Fibroblast of pulmonary artery (primary cell): Measurements from ENCODE around the gene HBA2.
A peak's percentile ranks its signal among the peaks of the same experiment; 100 is the strongest.
"Not testable (repeated sequence)": the region's sequence is repeated elsewhere in the genome, so short reads cannot be mapped to it uniquely, and the experiment has no call there.

Experiments used
- DNase-seq: peaks from one replicate; pipeline ENCODE4 v3.0.0-alpha.2; 2010; ENCODE audit warnings: low read depth
- H3K4me3 ChIP-seq: replicated peaks from 2 replicates; pipeline ENCODE4 v1.5.1; 2011; ENCODE audit warnings: low read depth, mild to moderate bottlenecking, control low read depth, low read length, moderate library complexity
- TF ChIP-seq, protein P1 (sequence below): IDR thresholded peaks from 2 replicates; pipeline ENCODE4 v1.5.1; 2011; ENCODE audit warnings: mild to moderate bottlenecking, control low read depth, low read length, inconsistent platforms; ENCODE audit errors: missing control alignments

The HBA2 gene

DNA sequence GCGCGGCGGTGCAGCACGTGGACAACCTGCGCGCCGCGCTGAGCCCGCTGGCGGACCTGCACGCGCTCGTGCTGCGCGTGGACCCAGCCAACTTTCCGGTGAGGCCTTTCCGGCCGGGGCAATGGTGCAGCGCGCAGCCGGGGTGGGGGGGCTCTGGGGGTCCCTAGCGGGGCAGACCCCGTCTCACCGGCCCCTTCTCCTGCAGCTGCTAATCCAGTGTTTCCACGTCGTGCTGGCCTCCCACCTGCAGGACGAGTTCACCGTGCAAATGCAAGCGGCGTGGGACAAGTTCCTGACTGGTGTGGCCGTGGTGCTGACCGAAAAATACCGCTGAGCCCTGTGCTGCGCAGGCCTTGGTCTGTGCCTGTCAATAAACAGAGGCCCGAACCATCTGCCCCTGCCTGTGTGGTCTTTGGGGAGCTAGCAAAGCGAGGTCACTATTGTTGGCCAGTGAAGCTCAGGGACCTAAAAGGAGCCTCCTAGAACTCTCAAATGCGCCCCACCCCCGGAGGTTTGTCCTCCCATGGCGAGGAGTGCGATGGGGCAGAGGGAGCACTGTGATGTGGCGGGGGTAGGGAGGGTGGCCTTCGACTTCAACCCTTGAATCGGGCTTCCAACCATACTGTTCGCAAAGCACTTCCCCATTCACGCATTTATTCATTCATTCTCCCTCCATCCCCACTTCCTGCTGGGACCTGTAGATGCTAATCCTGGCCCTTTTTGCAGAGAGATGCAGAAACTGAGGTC is 6.1 kb upstream of the HBA2 start:
- no peak for DNase-seq
- H3K4me3 ChIP-seq: no peak overlapping the region
- TF ChIP-seq, protein P1, sequence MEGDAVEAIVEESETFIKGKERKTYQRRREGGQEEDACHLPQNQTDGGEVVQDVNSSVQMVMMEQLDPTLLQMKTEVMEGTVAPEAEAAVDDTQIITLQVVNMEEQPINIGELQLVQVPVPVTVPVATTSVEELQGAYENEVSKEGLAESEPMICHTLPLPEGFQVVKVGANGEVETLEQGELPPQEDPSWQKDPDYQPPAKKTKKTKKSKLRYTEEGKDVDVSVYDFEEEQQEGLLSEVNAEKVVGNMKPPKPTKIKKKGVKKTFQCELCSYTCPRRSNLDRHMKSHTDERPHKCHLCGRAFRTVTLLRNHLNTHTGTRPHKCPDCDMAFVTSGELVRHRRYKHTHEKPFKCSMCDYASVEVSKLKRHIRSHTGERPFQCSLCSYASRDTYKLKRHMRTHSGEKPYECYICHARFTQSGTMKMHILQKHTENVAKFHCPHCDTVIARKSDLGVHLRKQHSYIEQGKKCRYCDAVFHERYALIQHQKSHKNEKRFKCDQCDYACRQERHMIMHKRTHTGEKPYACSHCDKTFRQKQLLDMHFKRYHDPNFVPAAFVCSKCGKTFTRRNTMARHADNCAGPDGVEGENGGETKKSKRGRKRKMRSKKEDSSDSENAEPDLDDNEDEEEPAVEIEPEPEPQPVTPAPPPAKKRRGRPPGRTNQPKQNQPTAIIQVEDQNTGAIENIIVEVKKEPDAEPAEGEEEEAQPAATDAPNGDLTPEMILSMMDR: no peak

DNA sequence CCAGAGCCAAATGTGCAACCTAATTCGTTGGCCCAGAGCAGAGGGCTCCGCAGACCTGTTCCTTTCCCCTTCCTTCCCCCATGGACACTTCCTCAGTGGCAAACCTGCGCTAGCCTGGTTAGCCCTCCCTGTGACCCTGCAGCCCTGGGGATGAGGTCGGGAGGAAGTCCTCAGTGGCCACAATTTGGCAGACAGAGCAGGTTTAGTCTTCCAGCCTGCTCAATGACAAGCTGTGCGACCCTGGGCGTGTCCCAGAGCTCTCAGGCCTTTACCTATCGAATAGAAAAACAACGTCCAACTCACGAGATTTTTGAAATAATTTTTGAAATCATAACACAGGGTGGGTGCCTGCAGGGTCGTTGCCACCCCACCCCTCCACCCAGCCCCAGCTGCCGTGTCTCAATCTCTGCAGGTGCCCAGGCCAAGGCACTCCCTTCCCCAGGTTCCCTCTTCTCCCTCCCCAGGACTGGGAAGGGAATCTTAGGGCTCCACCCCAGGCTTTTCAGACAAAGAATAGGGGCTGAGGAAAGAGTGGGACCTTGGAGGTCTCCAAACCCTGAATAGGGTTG is 5.5 kb upstream of the HBA2 start:
- TF ChIP-seq, protein P1: no peak
- H3K4me3 ChIP-seq: no peak overlapping the region
- no peak for DNase-seq

DNA sequence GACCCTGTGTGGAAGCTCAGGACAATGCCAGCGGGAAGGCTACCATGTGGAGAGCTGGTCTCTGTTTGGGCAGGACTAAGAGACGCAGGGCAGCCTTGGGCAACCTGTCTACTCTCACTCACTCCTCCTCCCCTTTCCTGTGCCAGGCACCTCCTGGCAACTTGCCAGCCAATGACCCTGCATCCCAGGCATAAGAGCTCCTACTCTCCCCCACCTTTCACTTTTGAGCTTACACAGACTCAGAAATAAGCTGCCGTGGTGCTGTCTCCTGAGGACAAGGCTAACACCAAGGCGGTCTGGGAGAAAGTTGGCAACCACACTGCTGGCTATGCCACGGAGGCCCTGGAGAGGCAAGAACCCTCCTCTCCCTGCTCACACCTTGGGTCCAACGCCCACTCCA is 4.3 kb upstream of the HBA2 start:
- TF ChIP-seq, protein P1: no peak
- DNase-seq: no peak
- H3K4me3 ChIP-seq: no peak overlapping the region

DNA sequence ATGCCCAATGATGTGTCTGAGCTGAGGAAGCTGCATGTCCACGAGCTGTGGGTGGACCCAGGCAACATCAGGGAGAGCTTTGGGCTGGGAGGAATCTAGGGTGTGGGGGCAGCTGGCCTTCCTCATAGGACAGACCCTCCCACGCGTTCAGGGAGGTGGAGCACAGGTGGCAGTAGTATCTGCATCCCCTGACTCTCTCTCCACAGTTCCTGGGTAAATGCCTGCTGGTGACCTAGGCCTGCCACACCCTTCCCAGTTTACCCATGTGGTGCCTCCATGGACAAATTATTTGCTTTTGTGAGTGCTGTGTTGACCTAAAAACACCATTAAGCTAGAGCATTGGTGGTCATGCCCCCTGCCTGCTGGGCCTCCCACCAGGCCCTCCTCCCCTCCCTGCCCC is 3.7 kb upstream of the HBA2 start:
- TF ChIP-seq, protein P1: no peak
- no peak overlapping the region for H3K4me3 ChIP-seq
- no peak for DNase-seq

DNA sequence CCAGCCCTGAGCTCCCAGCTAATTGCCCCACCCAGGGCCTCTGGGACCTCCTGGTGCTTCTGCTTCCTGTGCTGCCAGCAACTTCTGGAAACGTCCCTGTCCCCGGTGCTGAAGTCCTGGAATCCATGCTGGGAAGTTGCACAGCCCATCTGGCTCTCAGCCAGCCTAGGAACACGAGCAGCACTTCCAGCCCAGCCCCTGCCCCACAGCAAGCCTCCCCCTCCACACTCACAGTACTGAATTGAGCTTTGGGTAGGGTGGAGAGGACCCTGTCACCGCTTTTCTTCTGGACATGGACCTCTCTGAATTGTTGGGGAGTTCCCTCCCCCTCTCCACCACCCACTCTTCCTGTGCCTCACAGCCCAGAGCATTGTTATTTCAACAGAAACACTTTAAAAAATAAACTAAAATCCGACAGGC is 2.6 kb upstream of the HBA2 start:
- peak; percentile 40 for DNase-seq
- not testable (repeated sequence) for H3K4me3 ChIP-seq

DNA sequence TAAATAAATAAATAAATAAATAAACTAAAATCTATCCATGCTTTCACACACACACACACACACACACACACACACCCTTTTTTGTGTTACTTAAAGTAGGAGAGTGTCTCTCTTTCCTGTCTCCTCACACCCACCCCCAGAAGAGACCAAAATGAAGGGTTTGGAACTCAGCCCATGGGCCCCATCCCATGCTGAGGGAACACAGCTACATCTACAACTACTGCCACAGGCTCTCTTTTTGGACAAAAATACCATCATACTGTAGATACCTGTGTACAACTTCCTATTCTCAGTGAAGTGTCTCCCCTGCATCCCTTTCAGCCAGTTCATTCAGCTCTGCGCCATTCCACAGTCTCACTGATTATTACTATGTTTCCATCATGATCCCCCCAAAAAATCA is 1.9 kb upstream of the HBA2 start:
- H3K4me3 ChIP-seq: no peak overlapping the region
- TF ChIP-seq, protein P1: no peak
- DNase-seq: no peak

DNA sequence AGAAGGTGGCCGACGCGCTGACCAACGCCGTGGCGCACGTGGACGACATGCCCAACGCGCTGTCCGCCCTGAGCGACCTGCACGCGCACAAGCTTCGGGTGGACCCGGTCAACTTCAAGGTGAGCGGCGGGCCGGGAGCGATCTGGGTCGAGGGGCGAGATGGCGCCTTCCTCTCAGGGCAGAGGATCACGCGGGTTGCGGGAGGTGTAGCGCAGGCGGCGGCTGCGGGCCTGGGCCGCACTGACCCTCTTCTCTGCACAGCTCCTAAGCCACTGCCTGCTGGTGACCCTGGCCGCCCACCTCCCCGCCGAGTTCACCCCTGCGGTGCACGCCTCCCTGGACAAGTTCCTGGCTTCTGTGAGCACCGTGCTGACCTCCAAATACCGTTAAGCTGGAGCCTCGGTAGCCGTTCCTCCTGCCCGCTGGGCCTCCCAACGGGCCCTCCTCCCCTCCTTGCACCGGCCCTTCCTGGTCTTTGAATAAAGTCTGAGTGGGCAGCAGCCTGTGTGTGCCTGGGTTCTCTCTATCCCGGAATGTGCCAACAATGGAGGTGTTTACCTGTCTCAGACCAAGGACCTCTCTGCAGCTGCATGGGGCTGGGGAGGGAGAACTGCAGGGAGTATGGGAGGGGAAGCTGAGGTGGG is 657 bp downstream of the HBA2 start:
- H3K4me3 ChIP-seq, DNase-seq: not testable (repeated sequence)

DNA sequence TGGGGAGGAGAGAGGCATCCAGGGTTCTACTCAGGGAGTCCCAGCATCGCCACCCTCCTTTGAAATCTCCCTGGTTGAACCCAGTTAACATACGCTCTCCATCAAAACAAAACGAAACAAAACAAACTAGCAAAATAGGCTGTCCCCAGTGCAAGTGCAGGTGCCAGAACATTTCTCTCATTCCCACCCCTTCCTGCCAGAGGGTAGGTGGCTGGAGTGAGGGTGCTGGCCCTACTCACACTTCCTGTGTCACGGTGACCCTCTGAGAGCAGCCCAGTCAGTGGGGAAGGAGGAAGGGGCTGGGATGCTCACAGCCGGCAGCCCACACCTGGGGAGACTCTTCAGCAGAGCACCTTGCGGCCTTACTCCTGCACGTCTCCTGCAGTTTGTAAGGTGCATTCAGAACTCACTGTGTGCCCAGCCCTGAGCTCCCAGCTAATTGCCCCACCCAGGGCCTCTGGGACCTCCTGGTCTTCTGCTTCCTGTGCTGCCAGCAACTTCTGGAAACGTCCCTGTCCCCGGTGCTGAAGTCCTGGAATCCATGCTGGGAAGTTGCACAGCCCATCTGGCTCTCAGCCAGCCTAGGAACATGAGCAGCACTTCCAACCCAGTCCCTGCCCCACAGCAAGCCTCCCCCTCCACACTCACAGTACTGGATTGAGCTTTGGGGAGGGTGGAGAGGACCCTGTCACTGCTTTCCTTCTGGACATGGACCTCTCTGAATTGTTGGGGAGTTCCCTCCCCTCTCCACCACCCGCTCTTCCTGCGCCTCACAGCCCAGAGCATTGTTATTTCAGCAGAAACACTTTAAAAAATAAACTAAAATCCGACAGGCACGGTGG is 1.5 kb downstream of the HBA2 start:
- peak; percentile 51 for DNase-seq
- H3K4me3 ChIP-seq: not testable (repeated sequence)
